Uterus (tissue), 4 donors: ENCODE results near the gene KLHL12. TPM values are rescaled to one million over a fixed set of nuclear protein-coding genes. Genes with fewer than 3 reads are reported as not detected.

Source experiments
- DNase-seq, 2 donors: peaks; one replicate each; pipeline ENCODE4 v3.0.0-alpha.2; 2019 to 2020
- H3K27ac ChIP-seq, 2 donors: fragments of 200-600 bp; sonication (generic); 1 replicate in 1 of 2; 2 replicates in 1 of 2; pipeline ENCODE4 v1.5.1; 2016 to 2018
- H3K27me3 ChIP-seq, 2 donors: fragments of 200-600 bp; sonication (generic); one replicate each; pipeline ENCODE4 v1.5.1; 2018 to 2019; ENCODE audit warnings: control low read depth in 1 of 2
- H3K36me3 ChIP-seq, 2 donors: fragments of 200-600 bp; sonication (generic); one replicate each; pipeline ENCODE4 v1.5.1; 2019; ENCODE audit warnings: control low read depth in 1 of 2
- H3K4me1 ChIP-seq, 2 donors: fragments of 200-600 bp; sonication (generic); one replicate each; pipeline ENCODE4 v1.5.1; 2018 to 2019; ENCODE audit warnings: control low read depth in 1 of 2
- H3K4me3 ChIP-seq, 2 donors: fragments of 200-600 bp; sonication (generic); 1 replicate in 1 of 2; 2 replicates in 1 of 2; pipeline ENCODE4 v1.5.1; 2018 to 2019; ENCODE audit warnings: mild to moderate bottlenecking in 1 of 2
- H3K9me3 ChIP-seq, 2 donors: fragments of 200-600 bp; sonication (generic); one replicate each; pipeline ENCODE4 v1.5.1; 2019; ENCODE audit warnings: control low read depth in 1 of 2
- CTCF ChIP-seq, 4 experiments: fragments of 200-600 bp in 2 of 4; fragments of 450-650 bp in 2 of 4; sonication (generic) in 2 of 4; IDR thresholded peaks; one replicate each; pipeline ENCODE4 v1.5.1; 2016 to 2019; ENCODE audit warnings: antibody characterized with exemption in 4 of 4, mild to moderate bottlenecking in 2 of 4, moderate library complexity in 1 of 4
- POLR2A ChIP-seq, 2 donors: fragments of 450-650 bp; IDR thresholded peaks; one replicate each; pipeline ENCODE4 v1.6.1; 2016; ENCODE audit warnings: antibody characterized with exemption in 2 of 2, mild to moderate bottlenecking in 1 of 2, moderate library complexity in 1 of 2
- intact Hi-C: fragments of 100-400 bp; cut with DNase I; formaldehyde crosslinking; loops from one replicate; pipeline ENCODE4 v1.15.1; 2023; ENCODE audit warnings: low total_unique reads
- total RNA-seq, 4 donors: library from RNA; depleted of rRNA in 3 of 4; stranded (reverse); fragments of >200 nt in 3 of 4; gene quantifications; one replicate each; pipeline versions ENCODE4 v1.1.0 to v1.2.4, GENCODE V29; 2014 to 2023
- donor health status: DM: yes; HTN: yes; CAD: no.

KLHL12 gene
- total RNA-seq = 10 to 100 TPM in 3 of 4 donors, 1 to 10 TPM in 1; 6.4 to 34.1 (median 20.4) TPM

GRCh38 chr1:202926581-202927491 is at the start of gene KLHL12:
Gene KLHL12, minus strand, starts transcription at chr1:202927234. Its CDS starts 2,072 bp downstream, at chr1:202925162.
- peak within 1 kb of the TSS; percentile 75 to 90 for H3K4me3 ChIP-seq
- H3K27ac ChIP-seq = peak within 1 kb of the TSS; percentile 95 to 96
- H3K9me3 ChIP-seq = no peaks in the 10 kb centered on the region
- TF ChIP-seq POLR2A (IDR thresholded peaks at IDR 0.05) = peak; percentile 76 to 94
- peak in 3 of 4 experiments; percentile 41 to 52 (median 43) for TF ChIP-seq CTCF (IDR thresholded peaks at IDR 0.05)
- intact Hi-C loops = no loop called here
- peak; percentile 97 for DNase-seq
- no peaks in the 10 kb centered on the region for H3K4me1 ChIP-seq
- H3K27me3 ChIP-seq = no peaks in the 10 kb centered on the region
- H3K36me3 ChIP-seq = no peaks in the 10 kb centered on the region

- Histone ChIP-seq H3K27me3 (peaks cover 0 to 9% of the 10 kb centered on the region in 2 donors), H3K4me1 (no peaks in the 10 kb centered on the region), H3K4me3 (no peak overlapping the region), H3K9me3 (no peaks in the 10 kb centered on the region), H3K27ac (no peak overlapping the region), H3K36me3 (no peaks in the 10 kb centered on the region)
- TF ChIP-seq POLR2A (IDR thresholded peaks at IDR 0.05) = no peak
- no peak for TF ChIP-seq CTCF (IDR thresholded peaks at IDR 0.05)
- no peak for DNase-seq
- intact Hi-C loops = no loop called here
These were observed 49.6 kb upstream of the KLHL12 start for GRCh38 chr1:202976633-202977032.

GRCh38 chr1:202974856-202975255 is 47.8 kb upstream of the KLHL12 start:
- H3K9me3 ChIP-seq = no peaks in the 10 kb centered on the region
- no peak overlapping the region for H3K4me3 ChIP-seq
- H3K4me1 ChIP-seq = no peaks in the 10 kb centered on the region
- H3K27ac ChIP-seq = no peak overlapping the region
- H3K36me3 ChIP-seq = no peaks in the 10 kb centered on the region
- DNase-seq = no peak
- intact Hi-C loops = no loop called here
- peaks cover 0 to 9% of the 10 kb centered on the region in 2 donors for H3K27me3 ChIP-seq
- TF ChIP-seq CTCF (IDR thresholded peaks at IDR 0.05) (no peak), POLR2A (IDR thresholded peaks at IDR 0.05) (no peak)

GRCh38 chr1:202972046-202972445 is 45.0 kb upstream of the KLHL12 start:
- H3K4me1 ChIP-seq = no peaks in the 10 kb centered on the region
- intact Hi-C loops = no loop called here
- no peaks in the 10 kb centered on the region for H3K9me3 ChIP-seq
- H3K27ac ChIP-seq = no peak overlapping the region
- H3K27me3 ChIP-seq = no peaks in the 10 kb centered on the region
- TF ChIP-seq CTCF (IDR thresholded peaks at IDR 0.05) (no peak), POLR2A (IDR thresholded peaks at IDR 0.05) (no peak)
- DNase-seq = no peak
- no peaks in the 10 kb centered on the region for H3K36me3 ChIP-seq
- H3K4me3 ChIP-seq = no peak overlapping the region

- peak in 1 of 2 donors; percentile 43 for DNase-seq
- Histone ChIP-seq H3K4me3 (no peak overlapping the region), H3K27me3 (no peaks in the 10 kb centered on the region), H3K27ac (peak overlapping the region in 1 of 2 donors; percentile 94), H3K9me3 (no peaks in the 10 kb centered on the region), H3K4me1 (no peaks in the 10 kb centered on the region), H3K36me3 (no peaks in the 10 kb centered on the region)
- TF ChIP-seq CTCF (IDR thresholded peaks at IDR 0.05) (peak; percentile 17 to 59 (median 44)), POLR2A (IDR thresholded peaks at IDR 0.05) (no peak)
- intact Hi-C loops = no loop called here
These were observed 41.9 kb upstream of the KLHL12 start for GRCh38 chr1:202968895-202969295.
